Body of pancreas (tissue), 4 donors: Measurements from ENCODE around the gene OBP2A.

Experiments used
- POLR2A ChIP-seq, 3 donors: fragments of 450-650 bp; IDR thresholded peaks; one replicate each; pipeline ENCODE4 v1.6.1; 2016; ENCODE audit warnings: antibody characterized with exemption in 3 of 3, mild to moderate bottlenecking in 2 of 3
- TF ChIP-seq, protein P1 (sequence below), 7 experiments: fragments of 450-650 bp in 4 of 7; fragments of 200-600 bp in 3 of 7; sonication (generic) in 3 of 7; IDR thresholded peaks; one replicate each; pipeline ENCODE4 v1.5.1; 2016 to 2019; ENCODE audit warnings: antibody characterized with exemption in 7 of 7

DNA sequence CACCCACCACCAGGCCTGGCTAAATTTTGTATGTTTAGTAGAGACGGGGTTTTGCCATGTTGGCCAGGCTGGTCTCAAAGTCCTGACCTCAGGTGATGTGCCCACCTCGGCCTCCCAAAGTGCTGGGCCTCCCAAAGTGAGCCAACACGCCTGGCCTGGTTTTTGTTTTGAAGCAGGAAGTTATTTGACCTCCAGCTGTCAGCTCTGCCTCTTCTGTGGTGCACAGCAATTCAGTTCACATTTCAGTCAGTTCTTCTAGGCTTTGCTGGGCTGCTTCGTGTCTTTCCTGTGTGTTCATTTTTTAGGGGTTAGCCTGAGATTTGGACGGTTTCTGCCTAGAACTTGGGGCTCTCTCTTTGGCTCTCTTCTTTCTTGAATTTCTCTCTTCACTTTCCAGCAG lies 15.8 kb upstream of the OBP2A start:
- TF ChIP-seq, protein P1, sequence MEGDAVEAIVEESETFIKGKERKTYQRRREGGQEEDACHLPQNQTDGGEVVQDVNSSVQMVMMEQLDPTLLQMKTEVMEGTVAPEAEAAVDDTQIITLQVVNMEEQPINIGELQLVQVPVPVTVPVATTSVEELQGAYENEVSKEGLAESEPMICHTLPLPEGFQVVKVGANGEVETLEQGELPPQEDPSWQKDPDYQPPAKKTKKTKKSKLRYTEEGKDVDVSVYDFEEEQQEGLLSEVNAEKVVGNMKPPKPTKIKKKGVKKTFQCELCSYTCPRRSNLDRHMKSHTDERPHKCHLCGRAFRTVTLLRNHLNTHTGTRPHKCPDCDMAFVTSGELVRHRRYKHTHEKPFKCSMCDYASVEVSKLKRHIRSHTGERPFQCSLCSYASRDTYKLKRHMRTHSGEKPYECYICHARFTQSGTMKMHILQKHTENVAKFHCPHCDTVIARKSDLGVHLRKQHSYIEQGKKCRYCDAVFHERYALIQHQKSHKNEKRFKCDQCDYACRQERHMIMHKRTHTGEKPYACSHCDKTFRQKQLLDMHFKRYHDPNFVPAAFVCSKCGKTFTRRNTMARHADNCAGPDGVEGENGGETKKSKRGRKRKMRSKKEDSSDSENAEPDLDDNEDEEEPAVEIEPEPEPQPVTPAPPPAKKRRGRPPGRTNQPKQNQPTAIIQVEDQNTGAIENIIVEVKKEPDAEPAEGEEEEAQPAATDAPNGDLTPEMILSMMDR (IDR thresholded peaks at IDR 0.05): no peak
- no peak for TF ChIP-seq POLR2A (IDR thresholded peaks at IDR 0.05)
